Chondrocyte (in vitro differentiated cells): ENCODE measurements around the gene WDR73. TPM values are rescaled to one million over a fixed set of nuclear protein-coding genes. Genes with fewer than 3 reads are reported as not detected.

ENCODE experiments used
- DNase-seq: peaks from one replicate; pipeline ENCODE4 v3.0.0; 2021; ENCODE audit warnings: mixed read lengths, low spot score
- H3K27ac Mint-ChIP-seq: one replicate; pipeline ENCODE4 v1.8.0; 2021; ENCODE audit warnings: mild to moderate bottlenecking, moderate library complexity, mixed read lengths; ENCODE audit not compliant: unreplicated experiment
- H3K27me3 Mint-ChIP-seq: 2 replicates; pipeline ENCODE4 v1.8.0; 2021; ENCODE audit warnings: low read depth, mixed read lengths
- H3K36me3 Mint-ChIP-seq: 2 replicates; pipeline ENCODE4 v1.8.0; 2021; ENCODE audit warnings: low read depth, mixed read lengths
- H3K4me1 Mint-ChIP-seq: 2 replicates; pipeline ENCODE4 v1.8.0; 2021; ENCODE audit warnings: low read depth, mild to moderate bottlenecking, mixed read lengths
- H3K4me3 Mint-ChIP-seq: one replicate; pipeline ENCODE4 v1.8.0; 2021; ENCODE audit warnings: mild to moderate bottlenecking, moderate library complexity, mixed read lengths; ENCODE audit not compliant: unreplicated experiment
- H3K9me3 Mint-ChIP-seq: 2 replicates; pipeline ENCODE4 v1.8.0; 2021; ENCODE audit warnings: low read depth, mixed read lengths
- total RNA-seq: library from RNA; stranded (reverse); gene quantifications from 3 replicates; pipeline ENCODE4 v1.2.1, GENCODE V29; 2021
- TF ChIP-seq, protein P1 (sequence below): fragments of 200-600 bp; sonication (generic); IDR thresholded peaks from 2 replicates; pipeline ENCODE4 v1.5.0; 2021; ENCODE audit warnings: antibody characterized with exemption, mild to moderate bottlenecking, moderate library complexity

The WDR73 gene
- total RNA-seq, 1 donor from 2014 or later: 17.0 TPM

GRCh38 chr15:84594617-84595290 is 59.3 kb downstream of the WDR73 start:
- Mint-ChIP-seq H3K4me1 (peaks cover 8% of the 10 kb centered on the region), H3K9me3 (no peaks in the 10 kb centered on the region), H3K4me3 (no peak overlapping the region), H3K27ac (no peak overlapping the region), H3K27me3 (peaks cover 10% of the 10 kb centered on the region), H3K36me3 (no peaks in the 10 kb centered on the region)
- DNase-seq: no peak
- TF ChIP-seq, protein P1, sequence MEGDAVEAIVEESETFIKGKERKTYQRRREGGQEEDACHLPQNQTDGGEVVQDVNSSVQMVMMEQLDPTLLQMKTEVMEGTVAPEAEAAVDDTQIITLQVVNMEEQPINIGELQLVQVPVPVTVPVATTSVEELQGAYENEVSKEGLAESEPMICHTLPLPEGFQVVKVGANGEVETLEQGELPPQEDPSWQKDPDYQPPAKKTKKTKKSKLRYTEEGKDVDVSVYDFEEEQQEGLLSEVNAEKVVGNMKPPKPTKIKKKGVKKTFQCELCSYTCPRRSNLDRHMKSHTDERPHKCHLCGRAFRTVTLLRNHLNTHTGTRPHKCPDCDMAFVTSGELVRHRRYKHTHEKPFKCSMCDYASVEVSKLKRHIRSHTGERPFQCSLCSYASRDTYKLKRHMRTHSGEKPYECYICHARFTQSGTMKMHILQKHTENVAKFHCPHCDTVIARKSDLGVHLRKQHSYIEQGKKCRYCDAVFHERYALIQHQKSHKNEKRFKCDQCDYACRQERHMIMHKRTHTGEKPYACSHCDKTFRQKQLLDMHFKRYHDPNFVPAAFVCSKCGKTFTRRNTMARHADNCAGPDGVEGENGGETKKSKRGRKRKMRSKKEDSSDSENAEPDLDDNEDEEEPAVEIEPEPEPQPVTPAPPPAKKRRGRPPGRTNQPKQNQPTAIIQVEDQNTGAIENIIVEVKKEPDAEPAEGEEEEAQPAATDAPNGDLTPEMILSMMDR: no peak

DNA sequence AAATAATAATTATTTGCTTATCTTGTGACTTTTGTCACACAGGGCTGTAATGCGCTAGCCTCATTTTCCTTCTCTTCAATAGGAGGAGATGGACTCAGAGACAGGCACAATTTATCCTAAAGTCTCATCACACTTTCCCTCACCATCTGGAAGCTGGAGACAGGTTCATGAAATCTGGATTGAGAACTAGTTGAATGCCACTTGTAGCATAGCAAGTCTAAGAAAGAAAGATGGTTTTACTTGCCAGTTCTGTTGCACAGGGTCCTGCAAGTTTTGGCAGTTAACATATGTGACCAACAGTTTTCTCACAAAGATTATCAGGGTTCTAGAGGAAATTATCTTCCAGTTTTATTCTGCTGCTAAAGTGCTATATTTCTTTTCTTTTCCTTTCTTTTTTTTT is 62.3 kb downstream of the WDR73 start:
- TF ChIP-seq, protein P1: no peak
- Mint-ChIP-seq H3K9me3 (no peaks in the 10 kb centered on the region), H3K27ac (no peak overlapping the region), H3K36me3 (no peaks in the 10 kb centered on the region), H3K4me3 (no peak overlapping the region), H3K4me1 (peaks cover 8% of the 10 kb centered on the region), H3K27me3 (peaks cover 8% of the 10 kb centered on the region)
- DNase-seq: no peak

DNA sequence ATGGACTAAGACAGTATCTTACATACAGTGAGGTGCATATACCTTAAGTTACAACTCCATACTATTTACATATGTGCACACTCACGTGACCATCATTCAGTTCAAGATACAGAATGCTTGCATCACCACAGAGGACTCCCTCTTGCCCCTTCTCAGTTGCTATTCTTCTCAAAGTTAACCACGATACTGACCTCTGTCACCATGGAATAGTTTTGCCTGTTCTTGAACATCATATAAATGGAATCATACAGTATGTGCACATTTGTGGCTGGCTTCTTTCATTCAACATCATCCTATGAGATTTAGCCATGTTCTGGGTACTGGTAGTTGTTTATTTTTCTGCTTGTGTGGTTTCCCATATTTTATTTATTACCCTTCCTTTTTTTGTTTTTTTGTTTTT is 63.7 kb downstream of the WDR73 start:
- H3K4me1 Mint-ChIP-seq: peaks cover 6% of the 10 kb centered on the region
- H3K4me3 Mint-ChIP-seq: no peak overlapping the region
- peaks cover 8% of the 10 kb centered on the region for H3K27me3 Mint-ChIP-seq
- TF ChIP-seq, protein P1: no peak
- DNase-seq: no peak
- H3K9me3 Mint-ChIP-seq: no peaks in the 10 kb centered on the region
- no peak overlapping the region for H3K27ac Mint-ChIP-seq
- no peaks in the 10 kb centered on the region for H3K36me3 Mint-ChIP-seq

Other genes with a start within 250 kb of the WDR73 start
- 8.8 to 11.9 TPM (median 10.5 TPM) in 3 replicates for gene ZSCAN2, start 53.3 kb downstream of the WDR73 start, total RNA-seq
- gene NMB, start 3.9 kb upstream of the WDR73 start, total RNA-seq: 5.7 to 8.5 TPM (median 7.8 TPM) in 3 replicates
- gene SEC11A, start 61.9 kb upstream of the WDR73 start, total RNA-seq: 175 to 198 TPM (median 195 TPM) in 3 replicates
- 30.6 to 31.5 TPM (median 30.6 TPM) in 3 replicates for gene ZNF592, start 94.3 kb upstream of the WDR73 start, total RNA-seq
- 0.56 to 6.4 TPM (median 4.2 TPM) in 3 replicates for gene ALPK3, start 163.1 kb upstream of the WDR73 start, total RNA-seq
- gene SLC28A1, start 230.4 kb upstream of the WDR73 start, total RNA-seq: not detected in 3 replicates